ENCODE measurements around the gene PTTG1. TPM values are rescaled to one million over a fixed set of nuclear protein-coding genes. Genes with fewer than 3 reads are reported as not detected.
"Not testable (repeated sequence)": the region's sequence is repeated elsewhere in the genome, so short reads cannot be mapped to it uniquely, and the experiment has no call there.

PTTG1 gene
- total RNA-seq, 1 donor from 2014 or later, result 3.0 TPM

DNA sequence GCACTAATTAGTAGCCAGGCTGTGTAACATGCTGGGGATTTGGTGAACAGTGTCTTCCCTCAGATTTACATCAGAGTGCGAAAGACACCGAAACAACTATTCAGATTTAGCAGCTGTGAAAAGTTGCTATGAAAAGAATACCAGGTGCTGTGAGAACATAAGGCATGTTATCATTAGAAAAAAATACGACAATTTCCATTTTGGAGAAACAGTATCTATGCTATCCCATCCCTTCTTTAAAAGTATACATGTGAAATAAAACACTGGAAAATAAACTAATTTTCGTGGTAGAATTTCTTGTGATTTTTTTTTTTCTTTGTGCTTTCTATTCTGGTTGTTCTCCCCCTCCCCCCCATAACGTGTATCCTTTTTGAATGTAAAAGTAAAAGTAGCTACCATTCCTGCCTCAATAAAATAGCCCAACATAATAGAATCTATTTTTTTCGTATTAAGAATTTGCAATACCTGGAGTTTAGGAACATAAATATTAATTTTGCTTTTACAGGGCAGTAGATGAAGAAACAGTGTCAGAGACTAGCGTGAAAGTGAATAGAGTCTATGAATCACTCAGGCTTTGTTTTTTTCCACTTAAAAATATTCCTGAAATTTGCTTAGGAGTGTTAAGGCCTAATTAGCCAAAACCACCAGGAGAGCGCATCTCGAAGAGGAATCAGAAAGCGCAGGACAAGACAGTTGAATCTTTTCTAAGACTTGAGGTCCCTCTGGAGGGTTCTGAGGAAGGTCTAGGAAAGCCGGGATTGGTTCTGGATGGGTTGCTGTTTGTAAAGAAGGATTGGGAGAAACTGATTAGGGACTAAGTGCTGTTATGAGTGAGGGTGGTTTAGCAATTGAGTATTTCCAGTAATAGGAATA, 2.0 kb upstream of the PTTG1 start:
- intact Hi-C loops (cut with DNase I), result no loop called here
- no peak for ATAC-seq
- no peak for DNase-seq (ENCODE audit: low spot score)

DNA sequence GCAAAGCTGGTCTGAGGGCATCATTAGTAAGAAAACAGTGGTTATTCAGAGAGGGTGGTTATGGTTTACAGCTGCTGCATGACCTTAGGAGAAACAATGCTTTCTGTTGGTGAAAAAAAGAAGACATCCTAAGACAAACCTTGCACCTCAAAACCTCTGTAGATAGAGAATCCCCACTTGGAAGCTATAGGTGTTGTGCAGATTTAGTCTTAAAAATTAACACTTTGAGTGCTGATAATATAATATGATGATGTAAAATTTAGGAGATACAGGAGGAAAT, 1.4 kb upstream of the PTTG1 start:
- DNase-seq (ENCODE audit: low spot score) (no peak), ATAC-seq (no peak)
- intact Hi-C loops (cut with DNase I), result no loop called here

GRCh38 chr5:160423099-160423498, 1.4 kb downstream of the PTTG1 start:
- no peak for ATAC-seq
- intact Hi-C loops (cut with DNase I), result no loop called here
- no peak for DNase-seq (ENCODE audit: low spot score)

DNA sequence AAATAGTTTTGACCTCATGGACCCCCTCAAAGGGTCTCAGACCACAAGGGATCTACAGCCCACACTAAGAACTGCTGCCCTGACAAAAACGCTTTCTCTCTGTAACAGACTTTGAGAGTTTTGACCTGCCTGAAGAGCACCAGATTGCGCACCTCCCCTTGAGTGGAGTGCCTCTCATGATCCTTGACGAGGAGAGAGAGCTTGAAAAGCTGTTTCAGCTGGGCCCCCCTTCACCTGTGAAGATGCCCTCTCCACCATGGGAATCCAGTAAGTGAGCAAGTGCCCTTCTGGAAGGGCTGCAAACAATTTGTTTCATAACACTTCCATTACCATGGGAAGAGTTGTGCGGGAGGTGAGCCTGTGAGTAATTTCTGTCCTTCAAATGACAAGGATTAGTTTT, 6.0 kb downstream of the PTTG1 start:
- DNase-seq (ENCODE audit: low spot score) (no peak), ATAC-seq (no peak)
- intact Hi-C loops (cut with DNase I), result no loop called here

DNA sequence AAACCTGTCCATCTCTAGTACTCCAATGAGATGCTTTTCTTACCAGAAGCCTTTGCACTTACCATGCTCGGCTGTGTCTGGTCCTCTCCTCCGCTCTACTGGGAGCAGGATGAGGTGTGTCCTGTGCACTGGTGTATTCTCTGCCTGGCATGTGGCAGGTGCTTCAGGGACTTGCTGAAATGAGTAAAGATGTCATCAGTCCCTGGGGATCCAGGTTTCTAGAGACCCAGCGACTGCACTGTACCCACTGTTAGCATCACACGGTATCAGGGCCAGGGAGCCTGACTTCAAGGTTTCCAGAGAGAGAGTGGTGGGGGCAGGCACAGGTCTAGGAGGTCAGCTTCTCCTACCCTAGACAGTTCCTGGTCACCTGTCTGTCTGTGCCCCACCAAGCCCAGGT, 10.5 kb downstream of the PTTG1 start:
- intact Hi-C loops (cut with DNase I), result loop anchor here (10.0 kb wide), 1 partner anchor 73 kb away; no protein-coding TSS in a partner anchor
- ATAC-seq, result no peak
- no peak for DNase-seq (ENCODE audit: low spot score)

GRCh38 chr5:160432787-160433186, 11.1 kb downstream of the PTTG1 start:
- DNase-seq (ENCODE audit: low spot score), result no peak
- intact Hi-C loops (cut with DNase I), result loop anchor here (10.0 kb wide), 1 partner anchor 72 kb away; no protein-coding TSS in a partner anchor
- no peak for ATAC-seq

GRCh38 chr5:160434022-160434531, 12.4 kb downstream of the PTTG1 start:
- no peak for DNase-seq (ENCODE audit: low spot score)
- intact Hi-C loops (cut with DNase I), result loop anchor here (10.0 kb wide), 1 partner anchor 71 kb away; no protein-coding TSS in a partner anchor
- no peak for ATAC-seq

DNA sequence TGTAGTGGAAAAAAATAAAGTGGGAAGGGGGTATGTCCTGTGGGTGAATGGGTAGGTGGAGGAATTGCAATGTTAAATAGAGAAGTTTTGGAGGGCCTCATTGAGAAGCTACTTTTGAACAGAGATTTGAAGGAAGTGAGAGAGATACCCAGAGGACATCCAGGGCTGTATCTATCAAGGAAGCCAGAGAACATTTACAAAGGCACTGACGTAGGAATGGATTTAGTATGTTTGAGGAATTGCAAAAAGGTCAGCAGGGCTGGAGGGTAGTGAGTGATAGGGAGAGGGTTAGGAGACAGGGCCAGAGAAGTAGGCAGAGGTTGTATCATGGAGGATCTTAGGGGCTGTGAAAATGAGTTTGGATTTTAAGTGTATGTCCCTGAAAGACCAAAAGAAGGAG, 13.9 kb downstream of the PTTG1 start:
- no peak for ATAC-seq
- no peak for DNase-seq (ENCODE audit: low spot score)
- intact Hi-C loops (cut with DNase I), result loop anchor here (10.0 kb wide), 1 partner anchor 69 kb away; no protein-coding TSS in a partner anchor

DNA sequence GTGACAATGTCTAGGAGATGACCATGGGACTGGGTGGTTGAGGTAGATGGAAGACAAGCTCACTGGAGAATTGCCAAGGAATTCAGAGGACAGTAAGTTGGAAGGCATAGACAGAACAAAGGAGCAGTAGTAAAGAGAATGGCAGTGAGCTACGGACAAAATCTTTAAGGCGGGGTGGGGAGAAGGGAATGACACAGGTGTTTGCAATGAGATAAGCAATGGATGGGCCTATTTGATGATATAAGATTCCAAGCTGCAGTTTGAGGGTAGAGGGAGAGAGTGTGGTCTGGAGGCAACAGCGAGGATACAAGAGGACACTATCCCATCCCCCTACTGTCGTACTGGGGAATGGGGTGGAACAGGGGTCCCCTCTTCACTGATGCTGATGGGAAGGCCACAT, 14.4 kb downstream of the PTTG1 start:
- no peak for ATAC-seq
- intact Hi-C loops (cut with DNase I), result loop anchor here (10.0 kb wide), 1 partner anchor 69 kb away; no protein-coding TSS in a partner anchor

GRCh38 chr5:160436661-160437060, 15.0 kb downstream of the PTTG1 start:
- not testable (repeated sequence) for ATAC-seq; DNase-seq (ENCODE audit: low spot score)
- intact Hi-C loops (cut with DNase I), result loop anchor here (10.0 kb wide), 1 partner anchor 68 kb away; no protein-coding TSS in a partner anchor

More for the DNA sequence above, 14.4 kb downstream of the PTTG1 start:
- no peak for DNase-seq (ENCODE audit: low spot score)

DNA sequence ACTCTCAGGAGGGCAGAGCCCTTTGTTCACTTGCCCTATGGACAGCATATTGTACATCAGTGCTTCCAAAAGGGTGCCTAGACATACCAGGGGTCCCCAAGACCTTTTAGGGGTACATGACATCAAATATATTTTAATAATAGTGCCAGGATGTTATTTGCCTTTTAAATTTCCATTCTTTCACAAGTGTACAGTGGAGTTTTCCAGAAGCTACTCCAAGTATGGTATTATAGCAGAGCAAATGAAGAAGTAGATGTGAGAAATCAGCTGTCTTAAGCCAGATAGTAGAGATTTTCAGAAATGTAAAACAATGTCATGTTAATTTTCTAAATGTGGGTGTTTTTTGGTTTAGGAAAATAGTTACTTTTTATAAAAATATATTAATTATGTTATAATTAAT, 15.6 kb downstream of the PTTG1 start:
- DNase-seq (ENCODE audit: low spot score), result no peak
- no peak for ATAC-seq
- intact Hi-C loops (cut with DNase I), result loop anchor here (10.0 kb wide), 1 partner anchor 68 kb away; no protein-coding TSS in a partner anchor

DNA sequence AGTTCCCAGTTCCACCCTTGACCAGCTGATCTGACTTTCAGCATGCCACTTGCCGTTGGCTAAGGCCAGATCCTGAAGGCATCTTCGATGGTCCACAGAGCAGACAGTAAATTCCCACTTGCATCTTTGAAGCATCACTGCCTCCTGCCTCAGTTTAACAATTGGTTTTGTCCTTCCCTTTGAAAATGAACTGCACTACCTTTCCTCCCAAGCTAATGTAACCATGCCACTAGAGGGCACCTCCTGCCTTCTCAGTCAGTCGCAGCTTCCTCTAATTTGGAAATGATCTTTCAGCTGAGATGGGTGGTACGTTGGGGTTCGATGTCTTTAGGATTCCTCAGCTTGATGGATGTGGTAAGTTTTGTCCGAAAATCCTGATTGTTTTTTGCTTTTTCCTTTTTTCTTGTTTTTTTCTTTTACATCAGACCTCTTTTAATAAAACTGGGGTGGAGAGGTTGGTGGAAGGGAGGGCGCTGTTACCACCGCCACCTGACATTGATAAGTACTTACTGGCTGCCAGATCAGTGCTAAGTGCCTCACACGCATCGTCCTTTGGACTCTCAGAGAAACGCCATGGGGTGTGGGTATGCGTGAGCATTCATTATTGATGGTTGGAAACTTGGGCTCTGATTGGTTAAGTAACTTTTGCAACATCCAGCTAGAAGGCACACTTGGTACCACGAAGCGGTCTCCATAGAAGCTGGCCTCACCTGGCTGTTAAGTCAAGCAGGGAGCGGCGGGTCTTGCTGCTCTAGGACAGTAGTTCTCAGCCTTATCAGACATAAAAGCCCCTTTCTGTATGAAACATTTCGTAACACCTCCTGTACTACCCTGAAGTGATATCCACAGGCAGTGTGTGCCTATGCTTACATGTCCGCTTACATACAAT, 16.9 kb downstream of the PTTG1 start:
- ATAC-seq (peak; percentile 83), DNase-seq (ENCODE audit: low spot score) (no peak)
- intact Hi-C loops (cut with DNase I), result loop anchor here (1.0 to 10.0 kb wide), 2 partner anchors 22 to 66 kb away; no protein-coding TSS in a partner anchor

GRCh38 chr5:160439205-160439600, 17.5 kb downstream of the PTTG1 start:
- intact Hi-C loops (cut with DNase I), result loop anchor here (1.0 to 10.0 kb wide), 2 partner anchors 21 to 66 kb away; no protein-coding TSS in a partner anchor
- peak; percentile 94 for DNase-seq (ENCODE audit: low spot score)
- ATAC-seq, result peak; percentile 95

DNA sequence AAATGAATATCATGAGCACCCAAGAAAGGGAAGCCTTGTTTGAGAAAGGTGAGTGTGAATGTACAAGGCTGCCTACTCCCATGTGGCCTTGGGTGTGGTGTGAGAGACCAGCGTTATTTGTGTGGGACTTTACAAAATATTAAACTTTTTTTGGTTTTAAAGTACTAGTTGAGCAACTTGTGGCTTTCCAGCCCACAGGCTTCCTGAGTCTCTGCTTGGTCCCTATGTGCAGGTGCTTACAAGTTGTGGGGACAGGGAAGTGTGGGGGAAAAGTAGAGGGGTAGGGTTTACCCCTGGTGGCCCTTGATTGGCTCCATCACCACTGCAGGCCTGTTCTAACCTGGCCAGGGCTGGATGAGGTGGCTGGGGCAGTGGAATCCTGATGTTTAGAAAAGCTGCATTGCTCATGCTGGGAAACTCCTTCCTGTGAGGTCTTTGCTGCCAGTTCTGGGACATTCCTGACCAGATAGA, 19.7 kb downstream of the PTTG1 start:
- DNase-seq (ENCODE audit: low spot score) (no peak), ATAC-seq (no peak)
- intact Hi-C loops (cut with DNase I), result no loop called here

DNA sequence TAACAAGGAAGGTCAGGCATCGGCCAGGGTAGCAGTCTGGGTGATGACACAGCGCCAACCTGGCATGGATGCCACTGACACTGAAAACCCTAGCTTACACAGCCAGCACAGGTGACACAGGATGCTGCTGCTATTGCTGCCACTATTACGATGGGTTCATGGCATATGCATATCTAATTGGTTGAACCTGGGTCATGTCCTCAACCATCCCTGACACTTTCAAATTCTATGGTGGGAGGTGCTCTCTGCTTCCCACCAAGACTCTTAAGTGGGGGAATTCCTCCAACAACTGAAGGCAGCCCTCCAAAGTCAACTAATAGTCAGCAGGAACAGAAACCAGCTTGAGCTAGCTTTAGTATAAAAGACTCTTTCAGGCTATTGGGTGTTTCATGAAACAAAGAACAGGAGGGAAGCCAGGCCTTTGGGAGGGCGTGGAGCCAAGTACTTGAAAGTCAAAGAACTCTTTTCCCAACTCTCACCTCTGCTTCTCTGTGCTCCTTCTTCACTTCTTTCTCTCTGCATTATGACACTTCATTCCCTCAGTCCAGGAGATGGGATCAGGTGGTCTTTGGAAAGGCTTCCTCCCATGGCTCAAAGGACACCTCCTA, 21.3 kb downstream of the PTTG1 start:
- peak; percentile 26 for ATAC-seq
- DNase-seq (ENCODE audit: low spot score), result no peak
- intact Hi-C loops (cut with DNase I), result no loop called here

DNA sequence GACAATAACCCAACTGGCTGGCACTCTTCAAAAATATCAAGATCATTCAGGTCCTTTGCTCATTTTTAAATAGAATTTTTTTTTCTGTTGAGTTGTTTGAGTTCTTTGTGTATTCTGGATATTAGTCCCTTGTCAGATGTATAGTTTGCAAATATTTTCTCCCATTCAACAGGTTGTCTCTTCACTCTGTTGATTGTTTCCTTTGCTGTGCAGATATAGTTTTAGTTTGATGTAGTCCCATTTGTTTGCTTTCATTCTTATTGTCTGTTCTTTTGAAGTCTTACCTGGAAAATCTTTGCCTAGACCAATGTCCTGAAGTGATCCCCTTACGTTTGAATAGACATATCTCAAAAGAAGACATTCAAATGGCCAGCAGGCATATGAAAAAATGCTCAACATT, 22.8 kb downstream of the PTTG1 start:
- DNase-seq (ENCODE audit: low spot score) (no peak), ATAC-seq (no peak)
- intact Hi-C loops (cut with DNase I), result no loop called here

DNA sequence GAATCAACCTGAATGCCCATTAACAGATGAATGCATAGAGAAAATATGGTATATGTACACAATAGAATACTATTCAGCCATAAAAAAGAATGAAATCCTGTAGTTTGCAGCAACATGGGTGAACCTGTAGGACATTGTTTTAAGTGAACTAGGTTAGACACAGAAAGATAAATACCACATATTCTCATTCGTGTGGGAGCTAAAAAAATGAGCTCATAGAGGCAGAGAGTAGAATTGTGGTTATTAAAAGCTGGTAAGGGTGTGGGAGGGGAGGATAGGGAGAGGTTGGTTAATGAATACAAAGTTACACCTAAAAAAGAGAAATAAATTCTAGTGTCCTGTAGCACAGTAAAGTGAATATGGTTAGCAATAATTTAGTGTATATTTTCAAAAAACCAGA, 23.5 kb downstream of the PTTG1 start:
- DNase-seq (ENCODE audit: low spot score), result no peak
- intact Hi-C loops (cut with DNase I), result no loop called here
- ATAC-seq, result no peak

- DNase-seq (ENCODE audit: low spot score) (no peak), ATAC-seq (no peak)
These were observed 24.1 kb downstream of the PTTG1 start for GRCh38 chr5:160445751-160446150.

DNA sequence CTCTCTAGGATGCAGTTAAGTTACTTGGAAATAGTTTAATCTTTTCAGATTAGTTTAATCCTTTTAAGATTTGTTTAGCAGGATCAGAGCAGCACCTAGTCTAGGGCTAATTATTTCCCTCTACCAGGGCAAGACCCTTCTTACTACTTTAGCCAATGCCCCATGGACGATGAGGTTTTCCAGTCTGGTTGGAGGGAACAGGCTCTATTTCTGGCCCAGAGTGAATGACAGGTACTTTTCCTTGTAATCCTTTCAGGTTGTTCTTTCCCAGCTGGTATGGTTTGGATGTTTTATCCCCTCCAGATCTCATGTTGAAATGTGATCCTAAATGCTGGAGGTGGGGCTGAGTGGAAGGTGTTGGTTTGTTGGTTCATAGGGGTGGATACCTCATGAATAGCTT, 27.2 kb downstream of the PTTG1 start:
- ATAC-seq, result no peak
- DNase-seq (ENCODE audit: low spot score), result no peak
- intact Hi-C loops (cut with DNase I), result no loop called here

More at GRCh38 chr5:160445751-160446150, 24.1 kb downstream of the PTTG1 start:
- intact Hi-C loops (cut with DNase I), result no loop called here
